Uterus (tissue), 2 donors: Measurements from ENCODE around the gene NBPF20.
"Not testable (repeated sequence)": the region's sequence is repeated elsewhere in the genome, so short reads cannot be mapped to it uniquely, and the experiment has no call there.

ENCODE experiments used
- POLR2A ChIP-seq, 2 donors: fragments of 450-650 bp; IDR thresholded peaks; one replicate each; pipeline ENCODE4 v1.6.1; 2016; ENCODE audit warnings: antibody characterized with exemption in 2 of 2, mild to moderate bottlenecking in 1 of 2, moderate library complexity in 1 of 2
- TF ChIP-seq, protein P1 (sequence below), 4 experiments: fragments of 200-600 bp in 2 of 4; fragments of 450-650 bp in 2 of 4; sonication (generic) in 2 of 4; IDR thresholded peaks; one replicate each; pipeline ENCODE4 v1.5.1; 2016 to 2019; ENCODE audit warnings: antibody characterized with exemption in 4 of 4, mild to moderate bottlenecking in 2 of 4, moderate library complexity in 1 of 4

DNA sequence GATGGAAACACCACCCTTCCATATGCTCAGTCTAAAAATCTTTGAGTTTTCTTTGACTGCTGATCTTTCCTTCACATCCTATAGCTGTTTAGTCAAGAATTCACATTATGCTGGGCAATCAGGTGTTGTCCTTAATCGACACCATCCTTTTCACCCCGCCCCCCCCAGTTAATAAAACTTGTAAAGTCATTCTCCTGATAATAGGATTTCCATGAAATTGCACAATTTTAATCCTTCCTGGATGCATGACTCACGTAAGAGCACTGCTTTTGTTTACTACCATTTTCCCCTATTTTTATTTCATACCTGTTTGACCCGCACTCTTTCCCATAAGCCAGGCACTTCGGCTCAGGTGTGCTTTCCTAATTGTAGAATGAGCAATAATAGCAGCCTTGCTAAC is 16.9 kb upstream of the NBPF20 start:
- TF ChIP-seq POLR2A (IDR thresholded peaks at IDR 0.05), result not testable (repeated sequence)
- TF ChIP-seq, protein P1, sequence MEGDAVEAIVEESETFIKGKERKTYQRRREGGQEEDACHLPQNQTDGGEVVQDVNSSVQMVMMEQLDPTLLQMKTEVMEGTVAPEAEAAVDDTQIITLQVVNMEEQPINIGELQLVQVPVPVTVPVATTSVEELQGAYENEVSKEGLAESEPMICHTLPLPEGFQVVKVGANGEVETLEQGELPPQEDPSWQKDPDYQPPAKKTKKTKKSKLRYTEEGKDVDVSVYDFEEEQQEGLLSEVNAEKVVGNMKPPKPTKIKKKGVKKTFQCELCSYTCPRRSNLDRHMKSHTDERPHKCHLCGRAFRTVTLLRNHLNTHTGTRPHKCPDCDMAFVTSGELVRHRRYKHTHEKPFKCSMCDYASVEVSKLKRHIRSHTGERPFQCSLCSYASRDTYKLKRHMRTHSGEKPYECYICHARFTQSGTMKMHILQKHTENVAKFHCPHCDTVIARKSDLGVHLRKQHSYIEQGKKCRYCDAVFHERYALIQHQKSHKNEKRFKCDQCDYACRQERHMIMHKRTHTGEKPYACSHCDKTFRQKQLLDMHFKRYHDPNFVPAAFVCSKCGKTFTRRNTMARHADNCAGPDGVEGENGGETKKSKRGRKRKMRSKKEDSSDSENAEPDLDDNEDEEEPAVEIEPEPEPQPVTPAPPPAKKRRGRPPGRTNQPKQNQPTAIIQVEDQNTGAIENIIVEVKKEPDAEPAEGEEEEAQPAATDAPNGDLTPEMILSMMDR (IDR thresholded peaks at IDR 0.05), result not testable (repeated sequence)
